DOHH2 (cell line): ENCODE data around the gene ENC1.

ENCODE experiments used
- CTCF ChIP-seq: fragments of 200-600 bp; sonication (generic); IDR thresholded peaks from one replicate; pipeline ENCODE4 v1.5.1; 2014; ENCODE audit warnings: antibody characterized with exemption, mild to moderate bottlenecking, low read depth, low read length; ENCODE audit not compliant: poor library complexity, severe bottlenecking
- EZH2phosphoT487 ChIP-seq: fragments of 200-600 bp; sonication (generic); IDR thresholded peaks from 2 replicates; pipeline ENCODE4 v1.6.1; 2017; ENCODE audit warnings: borderline replicate concordance, mild to moderate bottlenecking, antibody characterized with exemption, low read length, moderate library complexity, mixed read lengths

- no peak for TF ChIP-seq CTCF
- no peak for TF ChIP-seq EZH2phosphoT487
Measured at GRCh38 chr5:74640954-74641734, 616 bp upstream of the ENC1 start.
